GM23248 (cell line): ENCODE measurements around the gene CLEC2B.
"Not testable (repeated sequence)": the region's sequence is repeated elsewhere in the genome, so short reads cannot be mapped to it uniquely, and the experiment has no call there.

Experiments
- EZH2 ChIP-seq: fragments of 200-600 bp; sonication (generic); IDR thresholded peaks from 2 replicates; pipeline ENCODE4 v1.6.1; 2018; ENCODE audit warnings: antibody characterized with exemption, mild to moderate bottlenecking; ENCODE audit not compliant: insufficient read depth, poor library complexity, severe bottlenecking
- EZH2phosphoT487 ChIP-seq: fragments of 200-600 bp; sonication (generic); IDR thresholded peaks from 2 replicates; pipeline ENCODE4 v1.6.1; 2018; ENCODE audit warnings: antibody characterized with exemption, moderate library complexity, mild to moderate bottlenecking, low read depth; ENCODE audit not compliant: insufficient read depth

- not testable (repeated sequence) for TF ChIP-seq EZH2, EZH2phosphoT487
Observed at GRCh38 chr12:9876120-9876519, 7.0 kb upstream of the CLEC2B start.
